HG03442 (cell line): Measurements from ENCODE around the gene AUTS2.

Experiments
- ATAC-seq: cut with Tn5 transposase; IDR thresholded peaks from one replicate; pipeline ENCODE4 v1.9.1; 2021; ENCODE audit warnings: mild to moderate bottlenecking, moderate library complexity; ENCODE audit not compliant: unreplicated experiment

The AUTS2 gene

GRCh38 chr7:70421319-70421718 is 823.0 kb downstream of the AUTS2 start:
- ATAC-seq: no peak

DNA sequence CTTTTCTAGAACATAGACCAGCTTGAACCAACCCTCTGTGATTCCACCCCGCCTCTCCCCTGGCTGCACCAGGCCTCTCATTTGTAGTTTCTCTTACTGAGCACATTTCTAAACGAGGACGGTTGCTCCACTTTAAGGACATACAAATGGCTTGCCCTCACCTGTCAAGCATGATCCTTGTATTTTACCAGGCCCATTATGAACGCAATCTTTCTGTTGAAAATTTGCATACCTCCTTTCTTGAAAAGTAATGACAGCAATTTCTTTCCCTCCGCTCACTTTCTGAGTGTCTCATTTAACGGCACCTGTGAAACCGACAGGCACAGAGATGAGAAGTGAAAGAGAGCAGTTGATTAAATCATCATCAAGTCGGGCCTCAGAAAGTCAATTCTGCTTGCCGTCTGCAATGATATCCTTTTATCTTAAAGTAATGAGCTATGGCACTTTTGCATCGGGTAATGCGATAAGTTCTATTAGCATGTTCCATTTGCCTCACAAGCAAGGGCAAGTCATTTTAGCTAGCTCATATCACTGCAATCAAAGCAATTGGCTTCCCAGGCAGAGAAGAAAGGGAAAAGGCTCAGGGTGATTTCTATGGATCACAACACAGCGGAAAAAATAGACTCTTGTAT is 828.1 kb downstream of the AUTS2 start:
- ATAC-seq: peak; percentile 67

GRCh38 chr7:70432567-70433001 is 834.3 kb downstream of the AUTS2 start:
- ATAC-seq: no peak

GRCh38 chr7:70434376-70434775 is 836.1 kb downstream of the AUTS2 start:
- no peak for ATAC-seq

GRCh38 chr7:70434821-70435220 is 836.5 kb downstream of the AUTS2 start:
- ATAC-seq: no peak

GRCh38 chr7:70435634-70436033 is 837.4 kb downstream of the AUTS2 start:
- ATAC-seq: no peak

GRCh38 chr7:70436790-70437350 is 838.6 kb downstream of the AUTS2 start:
- ATAC-seq: no peak

- no peak for ATAC-seq
Observed at GRCh38 chr7:70439651-70440050, 841.4 kb downstream of the AUTS2 start.

GRCh38 chr7:70446448-70447143 is 848.3 kb downstream of the AUTS2 start:
- no peak for ATAC-seq

- no peak for ATAC-seq
Observed at GRCh38 chr7:70448312-70448906, 850.1 kb downstream of the AUTS2 start.

DNA sequence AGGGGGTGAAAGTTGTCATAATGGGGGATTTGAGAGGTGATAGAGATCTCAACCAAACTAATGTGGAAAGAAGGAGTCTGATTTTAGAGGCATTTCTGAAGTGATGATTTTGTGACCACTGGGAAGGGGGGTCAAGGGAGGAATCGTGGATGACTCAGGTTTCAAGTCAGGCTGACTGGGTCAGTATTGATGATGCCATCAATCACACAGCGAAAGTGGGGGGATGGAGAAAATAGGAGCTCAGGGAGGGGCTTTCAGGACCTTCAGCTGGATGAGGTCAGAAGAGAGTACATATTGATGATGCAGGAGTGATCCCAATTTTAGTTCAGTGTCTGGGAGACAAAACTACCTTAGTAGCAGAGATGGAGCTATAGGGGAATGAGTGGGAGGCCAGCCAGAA is 852.5 kb downstream of the AUTS2 start:
- ATAC-seq: no peak

- no peak for ATAC-seq
Observed at GRCh38 chr7:70455925-70456324, 857.6 kb downstream of the AUTS2 start.

DNA sequence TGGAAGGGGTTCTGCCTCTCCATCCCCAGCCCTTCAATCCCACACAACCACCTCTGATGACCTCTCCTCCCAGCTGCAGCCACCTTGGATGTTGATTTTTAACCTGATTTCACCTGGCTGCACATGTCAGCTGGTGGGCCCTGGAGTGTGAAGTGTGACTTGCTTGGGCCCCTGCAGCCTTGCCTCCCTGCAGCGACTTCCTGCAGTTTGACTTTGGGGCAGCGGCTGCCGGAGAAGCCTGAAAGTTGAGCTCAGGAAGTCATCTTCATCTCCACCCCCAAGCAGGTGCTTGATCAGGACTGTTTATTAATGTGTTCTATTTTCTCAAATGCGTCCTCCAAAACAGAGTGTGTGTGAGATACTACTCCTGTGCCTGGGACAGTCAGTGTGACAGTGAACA is 858.4 kb downstream of the AUTS2 start:
- peak; percentile 71 for ATAC-seq

DNA sequence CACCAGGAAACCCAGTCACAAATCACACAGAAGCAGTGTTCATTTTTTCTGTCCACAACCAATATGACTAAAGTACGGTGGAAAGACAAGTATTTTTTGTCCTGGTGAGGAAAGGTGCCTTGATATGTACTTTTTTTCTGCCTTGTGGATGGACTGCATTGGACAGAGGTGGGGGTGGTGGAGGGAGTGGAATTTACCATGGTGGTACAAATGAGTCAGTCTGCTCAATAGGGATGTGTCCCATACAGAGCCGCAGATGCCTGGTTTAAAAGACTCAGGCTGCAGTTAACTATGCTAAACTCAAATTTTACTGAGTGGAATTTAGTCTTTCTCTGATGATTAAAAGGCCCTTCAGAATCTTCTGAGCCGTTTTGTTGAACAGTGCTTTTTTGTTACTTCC is 859.2 kb downstream of the AUTS2 start:
- no peak for ATAC-seq

DNA sequence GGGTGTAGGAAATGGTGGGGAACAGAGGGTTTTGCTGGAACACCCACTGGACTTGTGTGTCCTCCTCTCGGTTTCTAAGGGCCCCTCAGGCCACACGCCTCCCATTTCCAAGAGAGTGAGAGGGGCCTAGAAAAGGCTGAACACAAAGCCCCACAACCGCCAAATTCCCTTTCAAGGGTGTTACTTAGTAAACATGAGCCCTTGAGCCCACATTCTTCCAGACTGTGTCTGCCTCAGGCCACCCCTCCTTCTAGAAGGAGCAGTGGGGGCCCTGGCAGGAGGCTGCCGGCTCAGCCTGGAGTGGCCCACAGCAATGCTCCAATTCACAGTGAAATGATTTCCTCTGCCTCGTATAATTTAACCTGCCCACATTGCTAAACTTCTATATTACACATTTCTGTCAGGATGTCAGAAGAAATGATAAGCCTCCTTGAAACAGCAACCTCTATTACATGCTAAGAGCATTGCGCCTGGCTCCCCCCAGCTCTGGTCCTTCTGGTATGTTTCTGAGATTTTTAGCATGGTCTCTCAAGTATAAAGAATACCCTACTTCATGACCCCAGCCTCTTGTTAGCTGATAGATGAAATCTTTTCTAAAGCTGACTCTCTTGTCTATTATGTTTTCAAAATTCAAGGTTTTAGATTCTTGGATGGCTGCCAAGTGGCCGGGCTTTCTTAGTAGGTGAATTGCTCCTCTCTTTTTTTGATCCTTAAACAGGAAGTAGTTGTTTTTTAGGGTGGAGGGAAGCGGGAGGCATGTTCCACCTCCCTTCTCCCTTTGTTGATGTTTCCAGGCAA is 859.8 kb downstream of the AUTS2 start:
- ATAC-seq: no peak

DNA sequence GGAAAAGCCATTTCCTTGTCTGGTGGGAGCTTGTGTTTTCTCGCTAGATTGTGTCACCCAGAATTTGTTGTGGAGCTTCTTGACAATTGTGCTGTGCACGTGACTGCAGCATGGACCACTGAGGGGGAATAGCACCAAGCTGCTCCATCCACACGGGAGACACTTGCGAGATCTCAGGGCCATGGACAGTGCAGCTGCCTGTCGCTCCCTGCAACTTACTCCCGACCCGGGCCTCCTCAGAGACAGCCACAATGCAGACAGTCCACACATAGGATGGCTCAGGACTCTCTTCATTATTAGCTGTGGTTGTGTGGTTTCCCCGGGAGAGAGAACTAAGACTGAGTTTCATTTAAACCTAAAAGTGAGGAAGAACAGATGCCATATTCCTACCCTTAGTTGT is 860.5 kb downstream of the AUTS2 start:
- no peak for ATAC-seq

DNA sequence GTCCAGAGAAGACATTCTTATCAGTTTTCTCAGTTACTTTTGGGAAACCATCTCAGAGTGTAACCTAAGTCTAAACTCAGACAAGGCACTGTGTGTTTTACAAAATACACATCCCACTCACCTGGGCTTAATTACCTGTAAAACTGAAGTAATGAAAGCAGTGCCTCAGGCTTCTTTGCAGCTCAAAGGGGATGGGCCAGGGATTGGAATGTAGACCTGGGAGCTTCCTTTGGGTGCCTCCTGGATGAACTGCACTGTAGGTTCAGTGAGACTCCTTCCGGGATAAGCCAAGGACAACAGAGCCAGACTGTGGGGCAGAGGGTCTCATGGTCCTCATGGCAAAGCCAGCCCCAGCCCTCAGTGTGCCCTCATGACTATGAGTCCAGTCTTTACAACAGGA is 861.3 kb downstream of the AUTS2 start:
- ATAC-seq: no peak

- no peak for ATAC-seq
Observed at GRCh38 chr7:70460071-70460470, 861.8 kb downstream of the AUTS2 start.

DNA sequence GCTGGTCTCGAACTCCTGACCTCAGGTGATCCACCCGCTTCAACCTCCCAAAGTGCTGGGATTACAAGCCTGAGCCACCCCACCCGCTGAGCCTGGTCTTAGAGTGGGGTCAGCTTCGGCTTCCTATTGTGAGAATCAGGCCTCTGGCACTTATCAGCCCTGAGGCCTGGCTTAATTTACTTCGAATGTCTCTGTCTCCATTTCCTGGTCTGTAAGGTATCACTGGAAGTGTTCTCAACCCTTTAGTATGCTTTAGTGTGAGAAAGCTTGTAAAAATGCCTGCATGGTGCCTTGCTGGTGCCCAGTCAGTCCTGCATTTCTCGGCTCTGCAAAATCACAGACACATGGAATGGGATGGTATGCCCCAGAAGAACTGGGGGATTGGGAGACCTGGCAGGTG is 862.3 kb downstream of the AUTS2 start:
- ATAC-seq: no peak

- no peak for ATAC-seq
Observed at GRCh38 chr7:70463352-70463938, 865.2 kb downstream of the AUTS2 start.
